NCI-H2107 treated with DMSO at 0.1 percent for 48 hours (cell line): ENCODE results near the gene CSTB.

Experiments used
- DNase-seq: peaks from one replicate; lab custom pipeline; 2025; ENCODE audit not compliant: unreplicated experiment; lab: John Stamatoyannopoulos, UW

Gene CSTB

DNA sequence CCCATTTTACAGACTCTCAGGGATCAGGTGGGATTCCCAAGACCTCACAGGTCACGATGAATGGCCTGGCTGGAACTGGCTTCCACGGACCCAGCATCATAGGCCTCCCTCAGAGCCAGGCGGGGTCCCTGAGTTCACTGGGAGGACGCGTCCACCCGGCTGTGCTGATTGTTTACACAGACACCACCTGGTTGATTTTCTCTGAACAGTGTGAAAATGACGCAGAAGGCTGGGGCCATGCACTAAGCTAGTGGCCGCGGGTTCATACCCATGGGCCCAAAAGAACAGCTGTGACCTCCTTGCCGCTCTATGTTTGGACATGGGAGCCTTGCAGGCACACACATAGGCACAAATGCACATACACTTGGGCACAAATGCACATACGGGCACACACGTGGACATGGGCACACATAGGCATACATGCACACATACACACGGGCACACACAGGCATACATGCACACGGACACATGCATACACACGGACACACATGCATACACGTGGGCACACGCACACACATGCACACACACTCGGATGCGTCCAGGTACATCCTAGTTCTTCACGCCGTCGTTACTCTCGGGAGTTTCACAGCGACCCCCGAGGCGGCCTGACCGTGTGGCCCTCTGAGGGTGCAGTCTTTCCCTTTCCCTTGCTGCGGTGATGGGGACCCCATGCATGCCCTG is 23.2 kb downstream of the CSTB start:
- DNase-seq: no peak

DNA sequence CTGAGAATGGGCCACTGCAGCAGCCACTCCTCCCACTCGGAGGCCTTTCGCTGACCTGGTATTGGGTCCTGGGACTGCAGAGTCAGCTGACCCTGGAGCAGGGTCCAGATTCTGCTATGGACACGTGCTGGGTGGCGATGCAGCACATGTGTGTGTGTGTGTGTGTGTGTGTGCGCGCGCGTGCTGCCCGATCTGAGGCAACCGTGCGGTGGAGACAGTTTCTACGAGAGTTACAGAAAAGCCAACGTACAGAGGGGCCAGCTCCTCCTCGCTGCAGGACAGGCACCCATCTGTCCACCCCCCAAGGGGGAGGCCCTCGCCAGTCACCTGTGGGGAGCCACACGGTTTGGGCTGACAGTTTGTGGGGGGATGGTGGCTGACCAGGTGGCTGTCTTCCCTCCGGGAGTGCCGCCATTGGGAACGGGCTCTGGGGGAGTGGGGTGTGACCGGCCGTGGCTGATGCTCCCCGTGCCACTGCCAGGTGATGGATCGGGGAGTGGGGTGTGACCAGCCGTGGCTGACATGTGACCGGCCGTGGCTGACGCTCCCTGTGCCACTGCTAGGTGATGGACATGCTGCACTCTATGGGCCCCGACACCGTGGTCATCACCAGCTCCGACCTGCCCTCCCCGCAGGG is 24.0 kb downstream of the CSTB start:
- no peak for DNase-seq

DNA sequence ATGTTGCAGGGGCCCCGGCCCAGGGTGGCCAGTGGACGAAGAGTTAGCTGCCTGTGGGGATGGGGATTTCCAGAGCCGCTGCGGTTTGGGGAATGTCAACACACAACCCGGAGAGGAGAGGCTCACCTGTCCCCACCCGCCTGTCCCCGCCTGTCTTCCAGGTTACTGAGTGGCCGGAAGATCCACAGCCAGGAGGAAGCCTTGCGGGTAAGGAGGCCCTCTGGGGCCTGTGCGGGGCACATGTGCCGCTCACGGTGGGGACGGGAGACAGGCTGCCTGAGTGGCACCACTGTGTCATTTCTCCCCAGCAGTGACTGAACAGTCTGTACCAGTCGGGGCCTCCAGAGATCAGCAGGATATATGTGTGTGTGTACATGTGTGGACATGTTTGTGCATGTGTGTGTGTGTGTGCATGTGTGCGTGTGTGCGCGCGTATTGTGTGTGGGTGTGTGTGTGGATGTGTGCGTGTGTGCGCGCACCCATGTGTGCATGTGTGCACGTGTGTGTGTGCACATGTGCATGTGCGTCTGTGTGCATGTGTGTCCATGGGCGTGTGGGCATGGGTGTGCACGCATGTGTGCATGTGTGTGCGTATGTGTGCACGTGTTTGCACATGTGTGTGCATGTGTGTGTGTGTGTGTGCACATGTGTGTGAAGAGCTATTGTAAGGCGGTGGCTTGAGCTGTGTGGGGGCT is 25.6 kb downstream of the CSTB start:
- DNase-seq: no peak

DNA sequence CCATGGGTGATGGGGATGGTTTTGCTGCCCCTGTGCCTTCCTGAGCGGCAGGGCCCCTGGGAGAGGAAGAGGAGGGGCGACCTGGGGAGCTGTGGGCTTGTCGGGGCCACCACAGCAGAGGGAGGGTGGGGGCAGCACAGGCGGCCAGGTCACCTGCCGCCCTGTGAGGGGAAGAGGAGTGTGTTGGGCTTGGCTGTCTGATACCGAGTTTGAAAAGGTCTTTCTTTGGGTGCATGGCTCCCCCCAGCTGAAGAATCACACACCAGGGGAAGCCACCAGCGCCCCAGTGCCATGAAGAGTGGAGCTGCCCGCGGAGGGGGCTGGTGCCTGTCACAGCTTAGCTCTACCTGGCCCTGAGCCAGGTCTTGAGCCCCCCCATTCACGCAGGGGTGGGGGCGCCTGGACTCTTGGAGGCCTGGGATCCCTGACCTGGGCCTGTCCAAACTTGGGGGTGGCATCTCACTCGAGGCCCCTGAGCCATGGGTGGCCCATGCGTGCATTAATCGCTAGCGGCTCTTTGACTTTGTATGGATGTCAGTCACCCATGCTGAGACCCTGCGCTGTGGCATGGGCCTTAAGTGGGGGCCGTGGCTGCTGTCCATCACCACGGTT is 26.4 kb downstream of the CSTB start:
- DNase-seq: no peak

DNA sequence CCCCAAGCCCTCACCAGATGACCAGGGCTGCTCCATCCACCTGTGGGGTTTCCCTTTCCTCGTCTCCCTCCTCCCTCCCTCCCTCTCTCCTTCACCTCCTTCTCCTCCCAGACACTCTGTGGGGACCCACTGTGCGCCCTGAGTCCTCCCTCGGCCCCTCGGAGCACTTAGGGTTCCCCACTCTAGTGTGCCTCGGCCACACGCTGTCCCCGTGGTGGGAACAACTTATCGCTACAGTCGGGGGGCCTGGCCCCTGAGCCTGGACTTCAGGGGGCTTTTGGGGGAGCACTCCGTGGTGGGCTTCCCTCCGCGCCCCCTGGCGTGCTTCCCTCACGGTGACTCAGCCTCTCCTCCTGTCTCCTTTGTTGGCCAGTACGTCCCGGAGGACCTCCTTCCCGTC is 27.5 kb downstream of the CSTB start:
- no peak for DNase-seq

DNA sequence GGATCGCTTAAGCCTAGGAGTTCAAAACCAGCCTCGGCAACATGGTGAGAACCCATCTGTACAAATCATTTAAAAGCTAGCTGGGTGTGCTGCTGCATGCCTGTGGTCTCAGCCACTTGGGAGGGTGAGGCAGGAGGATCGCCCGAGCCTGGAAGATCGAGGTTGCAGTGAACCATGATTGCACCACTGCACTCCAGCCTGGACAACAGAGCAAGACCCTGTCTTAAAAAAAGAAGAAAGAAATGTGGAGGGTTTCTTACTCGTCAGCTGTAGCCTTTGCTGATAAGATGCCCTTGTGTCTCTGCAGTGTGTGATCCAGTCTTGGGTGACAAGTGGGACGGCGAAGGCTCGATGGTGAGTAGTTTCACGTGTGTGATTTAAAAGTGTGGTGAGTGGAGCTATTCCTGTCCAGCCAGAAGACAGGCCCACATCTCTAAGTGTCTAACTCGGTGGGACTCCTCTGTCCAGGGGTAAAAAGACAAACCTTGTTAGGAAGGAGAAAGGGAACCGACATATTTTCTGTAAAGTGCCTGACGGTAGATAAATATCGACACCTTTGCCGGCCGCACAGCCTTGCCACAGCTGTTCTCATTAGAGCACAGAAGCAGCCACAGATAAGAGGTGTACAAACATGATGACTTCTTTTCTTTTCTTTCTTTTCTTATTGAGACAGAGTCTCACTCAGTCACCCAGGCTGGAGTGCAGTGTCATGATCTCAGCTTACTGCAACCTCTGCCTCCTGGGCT is 30.2 kb downstream of the CSTB start:
- DNase-seq: no peak

DNA sequence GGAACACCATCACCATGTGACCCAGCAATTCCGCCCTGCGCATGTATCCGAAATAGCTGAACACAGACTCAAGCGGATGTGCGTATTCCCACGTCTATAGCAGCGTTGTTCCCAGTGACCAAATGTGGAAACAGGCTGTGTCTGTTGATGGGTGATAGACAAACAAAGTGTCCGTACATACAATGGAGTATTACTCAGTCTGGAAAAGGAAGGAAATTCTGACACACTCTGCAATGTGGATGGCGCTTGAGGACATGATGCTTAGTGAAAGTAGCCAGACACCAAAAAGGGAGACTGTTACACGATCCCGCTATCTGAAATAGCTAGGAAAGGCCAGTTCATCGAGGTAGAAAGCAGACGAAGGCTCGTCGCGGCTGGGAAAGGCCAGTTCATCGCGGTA is 31.4 kb downstream of the CSTB start:
- no peak for DNase-seq

DNA sequence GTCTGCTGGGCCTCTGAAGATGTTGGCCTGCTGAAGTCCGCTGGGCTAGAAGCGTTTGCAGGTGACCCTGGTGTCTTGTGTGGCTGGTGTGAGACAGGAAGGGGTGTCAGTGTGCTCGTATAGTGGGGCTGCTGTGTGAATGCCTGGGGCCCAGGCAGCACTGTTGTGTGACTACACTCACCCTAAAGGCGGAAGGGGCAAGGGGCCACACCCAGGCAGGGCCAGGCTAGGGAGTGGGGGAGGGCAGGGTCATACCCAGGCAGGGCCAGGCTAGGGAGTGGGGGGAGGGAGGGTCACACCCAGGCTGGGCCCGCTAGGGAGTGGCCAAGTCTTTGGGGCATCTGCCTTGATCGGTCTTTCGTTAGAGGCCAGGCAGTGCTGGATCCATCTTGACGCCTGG is 32.2 kb downstream of the CSTB start:
- no peak for DNase-seq

DNA sequence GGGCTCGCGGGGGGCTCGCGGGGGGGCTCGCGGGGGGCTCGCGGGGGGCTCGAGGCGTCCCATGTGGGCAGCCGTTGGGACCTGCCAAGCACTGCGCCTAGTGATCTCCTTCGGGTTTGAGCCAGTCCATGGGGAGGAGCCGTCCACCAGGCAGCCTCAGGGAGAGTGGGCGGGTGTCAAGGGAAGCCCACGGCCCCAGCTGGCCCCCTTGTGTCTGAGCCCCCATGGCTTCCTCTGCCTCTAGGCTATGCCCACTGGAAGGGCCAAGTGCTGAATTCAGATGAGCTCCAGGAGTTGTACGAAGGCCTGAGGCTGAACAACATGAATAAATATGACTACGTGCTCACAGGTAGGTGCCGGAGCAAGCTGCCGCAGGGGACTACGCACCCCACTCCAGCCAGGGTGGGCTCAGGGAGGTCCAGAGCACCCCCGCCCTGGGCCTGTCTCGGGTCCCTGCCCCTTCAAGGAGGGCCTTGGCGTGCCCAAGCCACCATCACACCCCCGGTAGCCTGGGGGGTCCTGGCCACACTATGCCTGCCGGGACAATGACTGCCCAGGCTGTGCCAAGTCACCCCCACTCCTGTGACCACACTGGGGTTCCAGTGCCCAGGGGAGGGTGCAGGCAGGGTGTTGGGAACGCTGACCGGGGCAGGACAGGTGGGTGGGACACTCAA is 34.5 kb downstream of the CSTB start:
- no peak for DNase-seq

DNA sequence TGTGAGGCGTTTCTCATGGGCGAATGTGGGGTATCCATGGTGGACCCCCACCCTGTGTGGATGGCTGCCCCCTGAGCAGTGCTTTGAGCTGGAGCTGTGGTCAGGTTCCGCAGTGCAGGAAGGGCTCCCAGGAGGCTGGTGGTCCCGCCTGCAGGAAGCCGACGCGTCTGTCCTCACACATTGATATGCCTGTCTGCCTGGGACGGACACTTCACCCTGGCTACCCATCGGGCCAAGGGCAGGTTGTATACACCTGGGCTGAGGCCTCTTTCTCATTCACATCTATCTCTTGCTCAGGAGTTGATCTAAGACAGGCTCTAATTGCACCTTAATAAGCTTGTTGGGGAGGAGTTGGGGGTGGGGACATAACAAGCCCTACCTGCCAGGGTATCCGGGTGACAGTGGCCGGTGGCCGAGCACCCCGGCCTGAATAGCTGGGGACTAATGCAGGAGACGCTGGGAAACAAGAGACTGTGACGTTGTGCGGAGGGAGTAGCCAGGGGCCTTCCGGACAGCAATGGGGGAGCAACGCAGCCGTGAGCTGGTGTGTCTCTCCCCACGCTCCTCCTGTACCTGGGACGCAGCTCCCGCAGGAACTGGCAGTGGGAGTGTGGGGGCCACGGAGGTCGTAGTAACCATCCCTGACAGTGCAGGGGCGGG is 35.5 kb downstream of the CSTB start:
- DNase-seq: no peak

DNA sequence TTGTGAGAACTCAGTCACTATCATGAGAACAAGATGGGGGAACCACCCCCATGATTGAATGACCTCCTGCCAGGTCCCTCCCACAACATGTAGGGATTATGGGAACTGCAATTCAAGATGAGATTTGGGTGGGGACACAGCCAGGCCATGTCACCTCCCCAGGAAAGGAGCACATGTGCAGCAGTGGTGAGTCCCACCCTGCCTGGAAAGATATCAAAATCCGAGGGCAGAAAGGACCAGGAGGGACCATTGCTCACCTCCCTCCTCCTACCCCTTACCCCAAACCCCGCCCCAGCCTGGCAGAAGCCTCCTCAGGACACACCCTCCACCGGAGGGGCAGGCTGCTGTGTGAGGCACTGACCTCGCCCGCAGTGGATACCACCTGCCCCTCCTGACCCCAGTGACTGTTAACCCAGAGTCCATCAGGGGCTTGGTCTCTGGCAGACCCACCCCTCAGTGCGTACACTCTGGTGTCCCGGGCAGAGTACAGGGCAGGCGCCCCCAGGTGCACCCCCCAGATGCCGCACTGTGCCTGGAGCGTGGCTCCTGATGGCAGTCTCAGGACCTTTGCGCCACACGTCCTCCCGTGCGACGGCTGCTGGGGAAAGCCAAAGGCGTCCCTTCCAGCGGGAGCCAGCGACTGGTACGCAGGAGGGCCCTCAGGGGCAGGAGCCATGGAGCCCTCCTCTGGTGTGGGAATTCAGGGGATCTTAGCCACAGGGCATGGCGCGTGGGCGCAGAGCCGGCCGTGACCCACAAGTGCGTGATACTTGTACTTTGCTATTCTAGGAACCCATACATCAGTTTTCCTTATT is 36.3 kb downstream of the CSTB start:
- DNase-seq: no peak

DNA sequence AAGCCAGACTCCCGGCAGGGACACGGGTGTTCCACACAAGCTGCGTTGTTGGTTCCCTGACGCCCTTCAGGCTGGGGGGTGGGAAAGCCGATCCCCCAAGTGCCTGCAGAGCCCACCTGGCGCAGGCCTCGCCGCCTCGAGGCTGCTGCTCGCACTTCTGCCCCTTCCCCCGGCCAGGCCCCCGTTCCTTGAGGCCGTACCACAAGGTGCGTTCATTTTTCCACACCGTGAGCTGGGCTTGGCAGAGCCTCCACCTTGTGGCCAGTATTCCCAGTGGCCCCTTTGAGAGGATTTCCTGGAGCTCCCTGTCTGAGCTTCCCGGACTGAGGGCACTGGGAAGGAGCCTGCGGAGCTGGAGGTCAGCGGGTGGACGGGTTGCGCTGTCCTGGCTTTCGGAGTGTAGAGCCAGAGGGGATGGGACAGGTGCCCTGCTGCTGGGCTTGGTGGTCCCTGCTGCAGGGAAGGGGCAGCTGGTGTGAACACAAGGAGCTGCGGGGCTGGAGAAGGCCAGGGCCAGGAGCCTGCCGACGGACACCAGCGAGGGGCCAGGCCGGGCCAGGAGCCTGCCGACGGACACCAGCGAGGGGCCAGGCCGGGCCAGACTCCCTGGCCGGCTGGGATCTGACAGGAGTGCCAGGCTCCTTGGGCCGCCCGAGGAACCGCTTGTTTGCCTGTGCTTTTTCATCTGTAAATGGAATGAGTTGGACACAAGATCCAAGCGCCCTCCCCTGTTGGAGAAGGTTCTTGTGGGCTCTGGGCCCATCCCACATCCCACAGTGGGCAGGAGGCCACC is 38.8 kb downstream of the CSTB start:
- DNase-seq: no peak

DNA sequence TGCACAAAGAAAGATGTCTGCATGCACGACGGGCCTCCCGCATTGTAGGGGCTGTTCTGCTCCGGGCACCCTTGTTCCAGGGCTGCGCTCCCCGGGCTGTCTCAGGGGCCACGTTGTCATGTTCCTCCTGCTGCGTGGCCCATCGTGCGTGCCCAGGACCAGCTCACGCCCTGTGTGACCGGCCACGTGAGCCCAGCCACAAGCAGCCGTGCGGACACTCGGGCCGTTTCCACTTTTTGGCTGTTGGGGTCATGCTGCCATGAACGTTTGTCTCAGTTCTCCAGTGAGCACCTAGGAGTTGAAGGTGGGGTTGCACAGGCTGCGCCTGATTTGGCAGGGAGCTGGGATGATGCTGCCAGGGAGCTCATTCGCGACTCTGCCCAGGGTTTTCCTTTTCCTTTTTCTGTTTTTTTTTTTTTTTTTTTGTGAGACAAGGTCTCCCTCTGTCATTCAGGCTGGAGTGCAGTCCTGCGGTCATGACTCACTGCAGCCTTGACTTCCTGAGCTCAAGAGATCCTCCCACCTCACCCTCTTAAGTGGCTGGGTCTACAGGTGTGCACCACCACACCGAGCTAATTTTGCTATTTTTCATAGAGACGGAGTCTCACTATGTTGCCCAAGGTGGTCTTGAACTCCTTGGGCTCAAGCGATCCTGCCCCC is 39.8 kb downstream of the CSTB start:
- DNase-seq: no peak

DNA sequence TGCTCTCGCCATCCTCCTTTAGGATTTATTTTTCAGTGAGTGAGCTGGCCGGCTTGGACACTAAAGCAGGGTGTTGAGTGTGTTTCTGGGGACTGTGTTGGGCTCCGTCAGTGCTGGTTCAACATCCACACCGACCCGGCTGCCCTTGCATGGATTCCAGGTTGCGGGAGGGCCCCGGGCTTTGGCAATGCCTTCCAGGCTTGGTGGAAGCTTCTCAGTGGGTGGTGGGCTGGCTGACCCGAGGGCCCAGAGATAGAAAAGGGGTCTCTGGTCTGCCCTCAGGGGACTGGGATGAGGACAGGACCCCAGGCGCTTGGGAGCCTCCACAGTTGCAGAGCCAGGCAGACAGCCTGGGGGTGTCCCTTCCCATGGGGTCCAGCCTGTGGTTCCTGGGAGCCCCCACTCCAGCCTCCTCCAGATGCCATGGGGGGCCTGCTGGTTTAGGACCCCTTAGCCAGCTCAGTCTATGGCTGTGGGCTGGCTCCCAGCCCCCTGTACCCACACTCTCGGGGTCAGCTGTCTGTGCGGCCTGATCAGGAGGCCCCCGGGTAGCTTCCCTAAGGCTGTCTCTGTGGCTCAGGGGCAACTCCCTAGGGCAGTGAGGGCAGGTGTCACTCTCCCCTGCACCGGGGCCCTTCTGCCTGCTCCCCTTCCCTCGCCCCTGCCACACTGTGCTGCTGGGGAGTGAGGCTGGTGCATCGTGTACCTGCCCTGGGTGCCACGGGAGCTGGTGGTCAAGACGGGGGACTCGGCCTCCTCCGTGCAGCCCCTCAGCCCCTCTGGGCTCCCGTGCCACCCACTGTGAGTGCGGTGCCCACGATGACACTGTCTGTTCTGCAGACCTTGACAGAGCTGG is 40.6 kb downstream of the CSTB start:
- no peak for DNase-seq

DNA sequence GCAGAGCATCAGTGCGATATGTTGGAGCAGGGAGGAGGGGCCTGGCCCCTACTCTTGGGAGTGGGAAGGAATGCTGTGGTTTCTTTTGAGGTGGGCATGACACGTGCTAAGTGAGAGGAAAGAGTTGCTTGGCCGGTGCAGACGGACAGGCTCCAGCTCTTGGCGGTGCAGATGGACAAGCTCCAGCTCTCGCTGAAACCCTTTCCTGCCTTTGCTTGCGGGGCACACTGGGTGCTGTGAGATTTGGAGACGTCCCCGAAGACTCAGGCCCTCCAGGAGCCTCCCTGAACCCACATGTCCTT is 41.2 kb downstream of the CSTB start:
- DNase-seq: no peak

DNA sequence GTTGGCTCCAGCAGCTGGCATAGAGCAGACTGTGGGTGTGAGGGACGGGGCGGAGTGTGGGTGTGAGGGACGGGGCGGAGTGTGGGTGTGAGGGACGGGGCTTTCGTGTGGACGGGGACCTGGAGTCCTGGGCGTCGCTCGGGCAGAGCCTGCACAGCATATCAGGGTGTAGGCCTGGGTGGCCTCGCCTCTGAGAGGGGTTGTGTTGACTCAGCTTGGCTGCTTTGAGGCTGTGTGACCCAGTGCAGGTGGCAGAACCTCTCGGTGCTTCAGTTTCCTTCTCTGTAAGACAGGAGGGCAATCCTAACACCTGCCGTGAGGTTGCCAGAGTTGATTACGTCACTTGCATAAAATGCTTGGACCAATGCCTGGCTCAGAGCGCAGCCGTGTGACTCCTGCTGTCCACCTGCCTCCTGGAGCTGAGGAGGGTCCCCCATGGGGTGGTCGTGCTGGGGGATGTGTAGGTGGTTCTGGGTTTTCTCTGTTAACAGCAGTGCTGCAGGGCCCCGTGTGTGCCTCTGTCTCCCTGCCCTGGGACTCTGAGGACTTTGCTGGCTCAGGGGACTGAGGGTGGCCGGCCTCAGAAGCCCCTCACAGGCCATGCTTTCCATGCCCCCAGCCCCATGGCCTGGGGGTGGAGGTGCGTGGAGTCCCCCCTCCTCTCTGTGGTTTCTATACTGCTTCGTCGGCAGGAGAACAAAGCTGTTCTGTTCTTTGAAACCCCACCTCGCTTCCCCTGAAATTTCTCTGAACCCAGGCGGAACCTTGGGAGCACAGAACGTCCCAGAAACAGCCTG is 41.8 kb downstream of the CSTB start:
- DNase-seq: peak; percentile 29
